Tibial artery (tissue), 4 donors: ENCODE results near the gene CLEC11A.

Source experiments
- DNase-seq, 2 donors: peaks; one replicate each; pipeline ENCODE4 v3.0.0-alpha.2; 2019
- H3K27ac ChIP-seq, 2 donors: fragments of 200-600 bp; sonication (generic) in 1 of 2; 1 replicate in 1 of 2; 2 replicates in 1 of 2; pipeline ENCODE4 v1.5.1; 2018 to 2019; ENCODE audit warnings: mild to moderate bottlenecking in 1 of 2
- H3K27me3 ChIP-seq, 2 donors: fragments of 200-600 bp; sonication (generic) in 1 of 2; one replicate each; pipeline versions ENCODE4 v1.5.1 to v1.6.0; 2016 to 2019
- H3K36me3 ChIP-seq, 3 donors: fragments of 200-600 bp; sonication (generic) in 2 of 3; one replicate each; pipeline ENCODE4 v1.5.1; 2016 to 2019; ENCODE audit warnings: mild to moderate bottlenecking in 2 of 3
- H3K4me1 ChIP-seq, 4 donors: fragments of 200-600 bp; sonication (generic) in 2 of 4; 1 replicate in 3 of 4; 2 replicates in 1 of 4; pipeline ENCODE4 v1.5.1; 2016 to 2019
- H3K4me3 ChIP-seq, 2 donors: fragments of 200-600 bp; sonication (generic) in 1 of 2; 1 replicate in 1 of 2; 2 replicates in 1 of 2; pipeline ENCODE4 v1.5.1; 2018 to 2019; ENCODE audit warnings: mild to moderate bottlenecking in 2 of 2
- H3K9me3 ChIP-seq, 3 donors: fragments of 200-600 bp; sonication (generic) in 1 of 3; one replicate each; pipeline ENCODE4 v1.5.1; 2016 to 2019
- intact Hi-C: fragments of 100-400 bp; cut with DNase I; formaldehyde crosslinking; loops from one replicate; pipeline ENCODE4 v1.15.0; 2023; ENCODE audit warnings: low total_unique reads
- TF ChIP-seq, protein P1 (sequence below), 2 experiments: fragments of 200-600 bp in 1 of 2; fragments of 450-650 bp in 1 of 2; IDR thresholded peaks; one replicate each; pipeline ENCODE4 v1.5.1; 2017 to 2019; ENCODE audit warnings: antibody characterized with exemption in 2 of 2, mild to moderate bottlenecking in 1 of 2, moderate library complexity in 1 of 2

Gene CLEC11A

DNA sequence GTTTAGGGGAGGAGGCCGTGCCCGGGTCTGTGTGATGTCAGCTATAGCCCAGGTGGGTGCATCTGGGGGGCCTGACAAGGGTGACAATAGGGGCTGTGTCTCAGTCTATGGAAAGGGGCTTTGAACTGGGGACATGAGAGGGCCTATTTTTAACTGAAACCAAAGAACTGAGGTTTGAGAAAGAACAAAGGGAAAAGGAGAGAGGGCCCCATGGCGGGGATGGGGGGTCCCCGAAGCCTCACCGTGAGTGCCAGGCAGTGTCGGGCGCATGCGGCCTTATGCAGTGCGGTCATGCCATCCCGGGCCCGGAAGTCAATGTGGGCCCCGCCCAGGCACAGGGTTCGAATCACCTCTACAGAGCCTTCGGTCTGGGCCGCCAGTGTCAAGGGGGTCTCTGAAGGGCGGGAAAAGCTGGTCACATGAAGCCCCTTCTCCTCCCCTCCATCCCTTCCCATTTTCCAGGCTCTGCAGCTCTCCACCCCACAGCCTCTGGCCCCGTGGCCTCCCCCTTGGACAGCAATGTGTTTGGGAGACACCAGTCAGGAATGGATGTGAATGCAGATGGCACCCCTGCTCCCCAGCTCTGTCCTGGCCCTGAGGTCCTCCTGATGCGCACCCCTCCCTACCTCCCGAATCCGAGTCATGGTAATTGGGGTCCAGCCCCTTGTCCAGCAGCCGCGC is 9.5 kb upstream of the CLEC11A start:
- no peaks in the 10 kb centered on the region for H3K9me3 ChIP-seq
- intact Hi-C loops, result no loop called here
- no peaks in the 10 kb centered on the region for H3K36me3 ChIP-seq
- no peak overlapping the region for H3K4me3 ChIP-seq
- peaks cover 0 to 68% of the 10 kb centered on the region in 2 donors for H3K27me3 ChIP-seq
- DNase-seq, result no peak
- H3K4me1 ChIP-seq, result peaks cover 0 to 12% (median 8%) of the 10 kb centered on the region in 4 donors
- no peak overlapping the region for H3K27ac ChIP-seq
- TF ChIP-seq, protein P1, sequence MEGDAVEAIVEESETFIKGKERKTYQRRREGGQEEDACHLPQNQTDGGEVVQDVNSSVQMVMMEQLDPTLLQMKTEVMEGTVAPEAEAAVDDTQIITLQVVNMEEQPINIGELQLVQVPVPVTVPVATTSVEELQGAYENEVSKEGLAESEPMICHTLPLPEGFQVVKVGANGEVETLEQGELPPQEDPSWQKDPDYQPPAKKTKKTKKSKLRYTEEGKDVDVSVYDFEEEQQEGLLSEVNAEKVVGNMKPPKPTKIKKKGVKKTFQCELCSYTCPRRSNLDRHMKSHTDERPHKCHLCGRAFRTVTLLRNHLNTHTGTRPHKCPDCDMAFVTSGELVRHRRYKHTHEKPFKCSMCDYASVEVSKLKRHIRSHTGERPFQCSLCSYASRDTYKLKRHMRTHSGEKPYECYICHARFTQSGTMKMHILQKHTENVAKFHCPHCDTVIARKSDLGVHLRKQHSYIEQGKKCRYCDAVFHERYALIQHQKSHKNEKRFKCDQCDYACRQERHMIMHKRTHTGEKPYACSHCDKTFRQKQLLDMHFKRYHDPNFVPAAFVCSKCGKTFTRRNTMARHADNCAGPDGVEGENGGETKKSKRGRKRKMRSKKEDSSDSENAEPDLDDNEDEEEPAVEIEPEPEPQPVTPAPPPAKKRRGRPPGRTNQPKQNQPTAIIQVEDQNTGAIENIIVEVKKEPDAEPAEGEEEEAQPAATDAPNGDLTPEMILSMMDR (IDR thresholded peaks at IDR 0.05), result no peak

DNA sequence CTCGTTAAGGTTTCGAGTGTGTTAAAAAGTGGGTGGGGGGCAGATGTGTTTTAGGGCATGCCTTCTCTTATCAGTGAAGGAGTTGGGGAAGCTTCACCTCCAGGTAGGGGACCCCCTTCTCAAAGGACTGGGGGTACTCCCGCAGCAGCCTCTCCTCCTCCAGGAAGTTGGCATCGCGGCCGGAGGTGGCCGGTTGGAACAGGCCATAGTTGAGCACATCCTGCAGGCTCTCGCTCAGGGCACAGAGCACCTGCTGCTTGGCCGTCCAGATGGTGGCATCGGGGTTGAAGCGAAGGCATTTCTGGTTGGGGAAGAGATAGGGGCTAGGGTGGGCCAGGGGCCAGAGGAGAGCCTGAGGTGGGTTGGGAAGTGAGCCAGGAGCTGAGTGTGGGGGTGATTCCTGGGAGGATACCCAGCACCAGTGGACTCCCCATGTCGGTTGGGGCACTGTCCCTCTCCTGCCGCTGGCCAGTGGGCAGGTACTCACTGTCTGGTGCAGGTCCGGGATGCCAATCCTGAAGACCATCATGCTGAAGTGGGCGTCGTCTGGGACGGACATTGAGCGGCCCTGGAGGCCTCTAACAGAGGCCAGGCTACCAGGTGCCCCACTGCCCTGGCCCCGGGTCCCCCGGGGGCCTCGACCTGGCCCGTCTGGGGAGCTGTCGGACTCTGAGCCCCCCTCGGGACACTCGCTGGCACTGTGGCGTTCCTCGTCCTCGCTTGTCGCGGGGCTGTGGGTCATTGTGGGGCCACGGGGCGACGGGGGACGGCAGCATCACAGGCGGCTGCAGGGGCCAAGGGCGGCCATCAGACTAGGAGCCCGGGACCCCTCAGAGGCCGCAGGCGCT is 6.8 kb upstream of the CLEC11A start:
- DNase-seq, result no peak
- TF ChIP-seq, protein P1 (IDR thresholded peaks at IDR 0.05), result no peak
- Histone ChIP-seq H3K4me1 (peaks cover 0 to 22% (median 16%) of the 10 kb centered on the region in 4 donors), H3K27ac (no peak overlapping the region), H3K9me3 (no peaks in the 10 kb centered on the region), H3K36me3 (no peaks in the 10 kb centered on the region), H3K4me3 (no peak overlapping the region), H3K27me3 (peaks cover 0 to 79% of the 10 kb centered on the region in 2 donors)
- intact Hi-C loops, result no loop called here

DNA sequence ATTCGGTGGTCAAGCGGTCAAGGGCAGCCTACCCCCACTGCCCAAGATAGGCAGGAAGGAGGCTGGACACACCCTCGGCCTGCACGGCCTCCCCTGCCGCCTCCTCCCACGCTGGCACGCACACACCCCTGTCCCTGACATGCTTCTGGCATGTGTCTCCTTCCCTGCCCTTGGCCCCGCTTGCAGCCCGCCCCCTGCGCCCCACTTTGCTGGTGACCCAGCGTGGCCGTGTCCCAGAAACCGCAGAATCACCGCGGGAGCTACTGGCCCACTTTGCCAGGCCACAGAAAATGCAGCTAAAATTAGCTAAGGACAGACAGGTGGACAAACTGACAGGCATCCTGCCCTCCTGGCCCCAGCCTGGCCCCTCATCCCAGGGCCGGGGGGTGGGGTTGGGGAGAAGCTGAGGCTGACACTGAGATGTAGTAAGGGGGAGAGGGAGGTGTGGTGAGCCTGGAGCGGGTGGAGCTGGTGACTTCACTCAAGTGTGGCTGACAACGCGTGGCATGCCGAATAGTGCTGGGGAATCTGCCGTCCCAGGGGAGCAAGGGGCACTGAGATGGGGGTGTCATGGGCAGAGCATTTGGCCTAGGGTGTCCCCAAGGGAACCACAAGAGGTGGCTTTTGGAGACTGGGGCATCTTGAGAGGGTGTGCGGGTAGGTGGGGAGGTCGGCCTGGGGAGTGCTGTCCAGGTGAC is 6.0 kb upstream of the CLEC11A start:
- Histone ChIP-seq H3K4me3 (no peak overlapping the region), H3K27me3 (peaks cover 0 to 79% of the 10 kb centered on the region in 2 donors), H3K9me3 (no peaks in the 10 kb centered on the region), H3K27ac (no peak overlapping the region), H3K4me1 (peaks cover 0 to 22% (median 16%) of the 10 kb centered on the region in 4 donors), H3K36me3 (no peaks in the 10 kb centered on the region)
- no peak for DNase-seq
- TF ChIP-seq, protein P1 (IDR thresholded peaks at IDR 0.05), result no peak
- intact Hi-C loops, result no loop called here

DNA sequence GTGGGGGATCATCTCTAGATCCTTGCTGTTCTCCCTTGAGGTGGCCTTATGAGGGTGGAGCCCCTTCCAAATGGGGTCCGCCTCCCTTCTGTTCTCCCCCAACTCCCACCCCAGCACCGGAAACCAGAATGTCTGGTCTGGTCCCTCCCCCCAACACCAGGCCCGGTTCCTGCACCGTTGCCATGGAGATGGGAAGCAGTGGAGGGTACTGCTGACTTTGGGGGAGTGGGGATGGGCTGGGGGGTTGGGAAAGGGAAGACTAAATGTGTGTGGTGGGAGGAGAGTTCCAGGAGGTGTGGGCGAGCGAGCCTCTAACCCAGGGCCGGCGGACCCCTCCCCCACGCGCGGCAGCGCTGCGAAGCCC is 5.3 kb upstream of the CLEC11A start:
- Histone ChIP-seq H3K4me1 (peaks cover 0 to 22% (median 16%) of the 10 kb centered on the region in 4 donors), H3K36me3 (no peaks in the 10 kb centered on the region), H3K4me3 (no peak overlapping the region), H3K27me3 (peaks cover 0 to 80% of the 10 kb centered on the region in 2 donors), H3K27ac (no peak overlapping the region), H3K9me3 (no peaks in the 10 kb centered on the region)
- intact Hi-C loops, result no loop called here
- DNase-seq, result no peak
- TF ChIP-seq, protein P1 (IDR thresholded peaks at IDR 0.05), result no peak

DNA sequence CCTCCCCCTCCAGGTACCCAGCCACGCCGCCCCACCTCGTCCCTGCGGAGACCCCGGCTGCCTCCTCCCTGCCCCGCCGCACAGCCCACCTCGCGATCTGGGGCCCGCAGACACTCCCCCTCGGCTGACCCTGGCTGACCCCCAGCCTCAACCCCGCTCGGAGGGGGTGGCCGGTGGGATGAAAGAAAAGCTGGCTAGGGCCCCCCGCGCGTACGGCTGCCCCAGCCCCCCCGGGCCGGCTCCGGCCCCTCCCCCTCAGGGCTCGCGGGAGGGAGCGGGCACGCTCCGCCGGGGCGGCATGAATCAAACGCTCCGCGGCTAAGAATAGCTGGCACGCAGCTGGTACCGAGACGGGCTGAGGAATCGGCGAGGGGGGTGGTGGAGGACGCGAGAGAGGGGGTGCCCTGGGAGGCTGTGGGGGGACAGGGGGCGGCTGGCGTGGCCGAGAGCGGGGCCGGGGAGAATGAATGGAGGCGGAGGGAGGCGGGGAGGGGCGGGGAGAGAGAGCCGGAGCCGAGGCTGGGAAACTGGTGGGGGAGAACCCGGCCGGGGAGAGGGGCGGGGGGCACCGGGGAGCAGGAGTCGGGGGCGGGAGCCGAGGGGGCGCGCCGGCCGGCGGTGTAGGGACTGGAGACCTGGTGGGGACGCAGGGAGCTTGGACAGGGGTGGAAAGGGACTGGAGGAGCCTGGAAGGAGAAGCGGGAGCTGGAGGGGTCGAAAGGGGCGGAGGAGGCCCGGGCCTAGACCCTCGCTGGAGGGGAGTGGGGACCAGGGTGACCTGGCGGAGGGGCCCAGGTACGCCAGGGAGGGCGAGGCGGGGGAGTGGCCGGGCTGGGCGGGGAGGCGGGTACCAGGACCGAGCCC is 4.7 kb upstream of the CLEC11A start:
- TF ChIP-seq, protein P1 (IDR thresholded peaks at IDR 0.05), result no peak
- Histone ChIP-seq H3K27me3 (peaks cover 0 to 85% of the 10 kb centered on the region in 2 donors), H3K4me3 (peak overlapping the region in 1 of 2 donors; percentile 33), H3K36me3 (no peaks in the 10 kb centered on the region), H3K4me1 (peaks cover 0 to 25% (median 16%) of the 10 kb centered on the region in 4 donors), H3K27ac (no peak overlapping the region), H3K9me3 (no peaks in the 10 kb centered on the region)
- no peak for DNase-seq
- intact Hi-C loops, result no loop called here
